Nephron (organoid): Measurements from ENCODE around the gene LIPC.
A peak's percentile ranks its signal among the peaks of the same experiment; 100 is the strongest.

Experiments
- H3K27ac Mint-ChIP-seq, 3 experiments: 2 replicates each; pipeline ENCODE4 v1.8.0; 2020; ENCODE audit warnings: mixed read lengths in 3 of 3, mild to moderate bottlenecking in 2 of 3, moderate library complexity in 1 of 3
- H3K27me3 Mint-ChIP-seq: 2 replicates; pipeline ENCODE4 v1.8.0; 2021; ENCODE audit warnings: low read depth, mild to moderate bottlenecking, moderate library complexity, mixed read lengths
- H3K36me3 Mint-ChIP-seq: 2 replicates; pipeline ENCODE4 v1.8.0; 2020; ENCODE audit warnings: low read depth, mixed read lengths
- H3K4me1 Mint-ChIP-seq: 2 replicates; pipeline ENCODE4 v1.8.0; 2020; ENCODE audit warnings: mixed read lengths
- H3K4me3 Mint-ChIP-seq, 3 experiments: 2 replicates each; pipeline ENCODE4 v1.8.0; 2020; ENCODE audit warnings: mild to moderate bottlenecking in 3 of 3, mixed read lengths in 3 of 3, moderate library complexity in 2 of 3
- H3K9me3 Mint-ChIP-seq: 2 replicates; pipeline ENCODE4 v1.8.0; 2020; ENCODE audit warnings: mixed read lengths
- CTCF ChIP-seq, 3 experiments: fragments of 200-600 bp; sonication (generic); IDR thresholded peaks; one replicate each; pipeline ENCODE4 v1.5.0; 2021; ENCODE audit warnings: antibody characterized with exemption in 3 of 3; ENCODE audit not compliant: unreplicated experiment in 3 of 3

Gene LIPC

GRCh38 chr15:58554758-58555157 is 123.0 kb downstream of the LIPC start:
- Mint-ChIP-seq H3K27ac (peak overlapping the region in 2 of 3 experiments; percentile 5 to 57), H3K36me3 (no peaks in the 10 kb centered on the region), H3K4me1 (peaks cover 61% of the 10 kb centered on the region), H3K9me3 (no peaks in the 10 kb centered on the region), H3K27me3 (peaks cover 25% of the 10 kb centered on the region), H3K4me3 (no peak overlapping the region)
- TF ChIP-seq CTCF (IDR thresholded peaks at IDR 0.05; ENCODE audit: unreplicated experiment in 3 of 3): no peak

GRCh38 chr15:58555162-58556027 is 123.6 kb downstream of the LIPC start:
- H3K4me1 Mint-ChIP-seq: peaks cover 55% of the 10 kb centered on the region
- no peak overlapping the region for H3K4me3 Mint-ChIP-seq
- peaks cover 20% of the 10 kb centered on the region for H3K27me3 Mint-ChIP-seq
- peak overlapping the region; percentile 5 to 57 (median 15) for H3K27ac Mint-ChIP-seq
- no peak for TF ChIP-seq CTCF (IDR thresholded peaks at IDR 0.05; ENCODE audit: unreplicated experiment in 3 of 3)
- no peaks in the 10 kb centered on the region for H3K9me3 Mint-ChIP-seq
- H3K36me3 Mint-ChIP-seq: no peaks in the 10 kb centered on the region

- peaks cover 18% of the 10 kb centered on the region for H3K27me3 Mint-ChIP-seq
- no peak overlapping the region for H3K4me3 Mint-ChIP-seq
- no peaks in the 10 kb centered on the region for H3K36me3 Mint-ChIP-seq
- no peak for TF ChIP-seq CTCF (IDR thresholded peaks at IDR 0.05; ENCODE audit: unreplicated experiment in 3 of 3)
- peak overlapping the region in 2 of 3 experiments; percentile 15 to 57 for H3K27ac Mint-ChIP-seq
- peaks cover 51% of the 10 kb centered on the region for H3K4me1 Mint-ChIP-seq
- H3K9me3 Mint-ChIP-seq: no peaks in the 10 kb centered on the region
Observed at GRCh38 chr15:58556028-58556361, 124.2 kb downstream of the LIPC start.

DNA sequence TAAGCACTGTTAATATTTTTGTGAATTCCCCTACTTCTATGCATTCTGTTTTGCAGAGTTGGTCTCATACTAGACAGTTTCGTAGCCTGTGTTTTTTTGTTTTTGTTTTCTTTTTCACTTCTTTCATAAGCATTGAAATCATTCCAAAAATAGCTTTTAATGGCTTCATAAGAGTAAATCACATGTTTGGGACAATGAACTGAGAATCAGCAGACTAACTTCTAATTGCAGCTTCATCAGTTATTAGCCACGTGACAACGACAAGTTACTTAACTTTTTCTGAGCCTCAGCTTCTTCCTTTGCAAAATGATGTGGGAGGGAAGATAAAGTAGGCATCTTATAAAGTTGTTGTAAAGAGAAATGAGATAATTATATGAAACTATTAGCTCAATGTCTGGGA is 124.8 kb downstream of the LIPC start:
- Mint-ChIP-seq H3K27ac (peak overlapping the region in 1 of 3 experiments; percentile 2), H3K36me3 (no peaks in the 10 kb centered on the region), H3K27me3 (peaks cover 17% of the 10 kb centered on the region), H3K4me1 (peaks cover 46% of the 10 kb centered on the region), H3K9me3 (no peaks in the 10 kb centered on the region), H3K4me3 (no peak overlapping the region)
- TF ChIP-seq CTCF (IDR thresholded peaks at IDR 0.05; ENCODE audit: unreplicated experiment in 3 of 3): no peak

- TF ChIP-seq CTCF (IDR thresholded peaks at IDR 0.05; ENCODE audit: unreplicated experiment in 3 of 3): no peak
- no peak overlapping the region for H3K27ac Mint-ChIP-seq
- no peaks in the 10 kb centered on the region for H3K9me3 Mint-ChIP-seq
- no peaks in the 10 kb centered on the region for H3K36me3 Mint-ChIP-seq
- H3K4me3 Mint-ChIP-seq: no peak overlapping the region
- peaks cover 11% of the 10 kb centered on the region for H3K27me3 Mint-ChIP-seq
- peaks cover 30% of the 10 kb centered on the region for H3K4me1 Mint-ChIP-seq
Observed at GRCh38 chr15:58558777-58559176, 127.0 kb downstream of the LIPC start.
